ELF-1 (cell line): ENCODE measurements around the gene OLFM2.
A peak's percentile ranks its signal among the peaks of the same experiment; 100 is the strongest.
"Not testable (repeated sequence)": the region's sequence is repeated elsewhere in the genome, so short reads cannot be mapped to it uniquely, and the experiment has no call there.

Experiments used
- DNase-seq: peaks from one replicate; pipeline ENCODE4 v3.0.0-alpha.2; 2016; ENCODE audit warnings: low read depth, low spot score

The OLFM2 gene

GRCh38 chr19:9834726-9835506, 101.4 kb downstream of the OLFM2 start, which contains the start of gene PIN1:
TSS of gene PIN1 (plus strand) at chr19:9835318. CDS start at chr19:9835345, 27 bp downstream.
- DNase-seq = peak; percentile 100

DNA sequence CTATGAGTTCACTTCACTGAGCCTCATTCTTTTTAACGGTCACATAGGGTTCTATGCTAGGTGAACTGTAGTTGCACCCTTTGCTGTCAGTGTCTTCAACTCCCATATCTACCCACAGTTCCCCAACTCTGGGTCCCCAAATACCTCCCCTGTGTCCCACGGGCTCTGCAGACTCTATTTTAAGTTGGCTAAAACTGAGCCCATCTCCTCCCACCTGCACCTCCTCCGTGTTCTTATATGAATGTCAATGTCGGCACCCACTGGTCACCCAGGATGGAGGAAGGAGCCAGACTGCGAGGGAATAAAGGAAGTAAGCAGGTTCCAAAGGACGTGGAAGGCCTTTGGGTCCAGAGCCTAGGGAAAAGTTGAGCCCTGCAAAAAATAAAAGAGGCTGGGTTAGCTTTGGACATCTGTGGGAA, 102.0 kb downstream of the OLFM2 start:
- DNase-seq = no peak

DNA sequence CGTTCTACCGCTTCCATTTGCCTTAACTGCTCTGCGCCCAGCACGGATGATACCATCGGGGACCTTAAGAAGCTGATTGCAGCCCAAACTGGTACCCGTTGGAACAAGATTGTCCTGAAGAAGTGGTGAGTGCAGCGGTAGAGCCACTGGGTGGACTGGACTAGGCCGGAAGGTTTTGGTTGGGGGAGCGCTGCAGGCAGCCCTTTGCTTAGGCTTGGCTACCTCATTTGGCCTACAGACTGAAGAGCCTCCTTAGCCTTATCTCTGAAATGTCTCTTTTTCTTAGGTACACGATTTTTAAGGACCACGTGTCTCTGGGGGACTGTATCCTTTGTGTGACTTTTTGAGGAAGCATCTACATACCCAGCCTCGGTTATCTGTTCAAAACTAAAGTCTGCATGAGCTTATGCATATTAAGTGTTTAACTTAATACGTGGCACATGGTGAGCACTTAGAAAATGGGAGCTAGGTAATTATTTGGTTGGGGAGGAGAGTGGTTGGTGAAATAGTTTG, 107.7 kb downstream of the OLFM2 start:
- DNase-seq = no peak

DNA sequence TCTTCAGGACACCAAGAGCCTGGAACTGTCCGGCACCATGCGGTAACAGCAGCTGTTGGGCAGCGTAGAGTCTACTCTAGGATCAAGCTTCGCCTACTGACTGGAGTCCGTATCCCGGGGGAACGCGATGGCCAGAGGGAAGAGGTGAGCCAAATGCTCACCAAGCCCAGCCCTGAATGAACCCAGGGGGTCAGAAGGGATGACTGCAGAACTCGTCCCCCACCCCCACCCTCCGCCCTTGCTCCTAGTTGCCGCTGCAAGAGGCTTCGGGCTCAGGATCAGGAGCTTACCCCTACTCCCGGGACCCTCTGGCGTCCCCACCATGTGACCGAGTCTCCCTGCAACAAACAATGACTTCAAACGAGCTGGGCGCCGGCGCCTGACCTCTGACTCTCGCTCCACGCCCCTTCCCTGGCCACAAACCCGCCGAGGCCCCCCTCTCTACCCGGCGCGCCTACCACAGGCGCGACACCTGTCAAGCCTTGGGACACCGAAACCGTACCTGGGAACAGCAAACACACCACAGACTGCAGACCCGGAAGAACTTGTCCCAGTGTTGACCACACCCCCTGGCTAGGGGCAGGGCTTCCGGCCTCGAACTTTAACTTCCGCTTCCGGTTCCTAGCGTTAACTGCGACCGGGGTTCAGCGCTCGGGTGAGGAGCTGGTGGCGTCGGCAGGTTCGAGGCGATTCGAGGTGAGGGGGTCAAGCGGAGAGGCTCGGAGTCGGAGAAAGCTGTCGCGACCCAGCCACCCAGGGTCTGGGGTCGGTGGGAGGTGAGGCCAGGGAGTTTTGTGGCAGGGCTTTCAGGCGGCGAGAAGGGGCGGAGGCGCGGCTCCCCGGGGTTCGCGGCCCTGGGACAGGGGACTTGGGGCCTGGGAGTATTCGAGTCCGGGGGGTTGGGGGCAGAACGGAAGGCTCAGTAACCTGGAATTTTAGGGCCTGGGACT, 108.8 kb downstream of the OLFM2 start, which contains the start of gene UBL5:
TSS of gene UBL5 (plus strand) at position 630 of the 950 bp plus-strand sequence. CDS start 420 bp downstream, outside the sequence.
- DNase-seq = peak; percentile 94

- DNase-seq = no peak
Measured at GRCh38 chr19:9823816-9824215, 112.5 kb downstream of the OLFM2 start.

DNA sequence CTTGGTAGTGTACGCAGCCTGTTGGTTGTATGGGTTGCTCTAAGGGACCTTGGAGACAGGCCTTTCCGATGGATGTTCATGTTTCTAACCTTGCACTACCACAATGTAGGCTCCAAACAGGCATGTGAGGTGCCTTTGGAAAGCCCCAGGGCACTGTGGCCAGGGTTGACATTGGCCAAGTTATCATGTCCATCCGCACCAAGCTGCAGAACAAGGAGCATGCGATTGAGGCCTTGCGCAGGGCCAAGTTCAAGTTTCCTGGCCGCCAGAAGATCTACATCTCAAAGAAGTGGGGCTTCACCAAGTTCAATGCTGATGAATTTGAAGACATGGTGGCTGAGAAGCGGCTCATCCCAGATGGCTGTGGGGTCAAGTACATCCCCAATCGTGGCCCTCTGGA, 116.3 kb downstream of the OLFM2 start:
- not testable (repeated sequence) for DNase-seq

- no peak for DNase-seq
Measured at GRCh38 chr19:9819596-9819909, 116.8 kb downstream of the OLFM2 start.

GRCh38 chr19:9818734-9819595, 117.3 kb downstream of the OLFM2 start, which contains the start of gene FBXL12:
TSS of gene FBXL12 (minus strand) at chr19:9819079. CDS start at chr19:9818813, 266 bp downstream.
- peak; percentile 99 for DNase-seq

DNA sequence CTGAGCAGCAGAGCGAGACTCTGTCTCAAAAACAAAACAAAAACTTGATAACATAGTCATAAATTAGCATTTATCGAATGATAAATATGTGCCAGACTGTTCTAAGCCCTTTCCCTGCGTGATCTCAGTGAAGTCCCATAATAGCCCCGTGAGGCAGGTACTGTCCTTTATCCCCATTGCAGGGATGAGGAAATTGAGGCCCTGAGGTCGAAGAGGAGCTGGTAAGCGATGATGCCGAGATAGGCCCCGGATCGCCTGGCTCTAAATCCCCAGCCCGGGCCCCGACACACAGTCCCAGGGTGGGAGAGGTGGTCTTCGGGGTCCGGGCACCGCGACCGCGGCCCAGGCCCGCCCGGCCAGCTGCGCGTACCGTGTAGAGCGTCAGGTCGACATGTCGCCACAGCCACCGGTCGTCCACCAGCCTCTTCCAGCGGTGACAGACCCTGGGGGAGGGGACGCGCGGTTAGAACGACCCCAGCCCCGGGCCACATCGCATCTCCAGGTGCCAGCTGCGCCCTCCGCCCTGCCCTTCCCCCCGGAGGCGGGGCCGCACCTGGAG, 118.1 kb downstream of the OLFM2 start:
- DNase-seq = no peak

DNA sequence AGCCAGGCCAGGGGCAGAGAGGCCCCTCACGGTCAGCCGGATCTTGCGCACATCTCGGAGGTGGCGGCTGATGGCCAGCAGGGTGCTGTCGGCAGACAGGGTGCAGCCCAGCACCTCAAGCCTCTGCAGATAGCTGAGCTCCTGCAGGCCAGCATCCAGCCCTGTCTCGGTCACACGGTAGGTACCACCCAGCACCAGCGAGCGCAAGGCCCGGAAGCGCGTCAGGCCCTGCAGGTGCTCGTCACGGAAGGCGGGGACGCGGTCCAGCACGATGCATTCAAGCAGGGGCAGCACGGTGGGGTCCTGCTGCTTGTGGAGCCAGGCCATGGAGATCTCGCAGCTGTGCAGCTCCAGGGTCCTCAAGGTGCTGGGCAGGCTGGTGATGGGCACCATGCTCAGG, 125.2 kb downstream of the OLFM2 start:
- no peak for DNase-seq

GRCh38 chr19:9808855-9809824, 127.2 kb downstream of the OLFM2 start:
- DNase-seq = no peak

DNA sequence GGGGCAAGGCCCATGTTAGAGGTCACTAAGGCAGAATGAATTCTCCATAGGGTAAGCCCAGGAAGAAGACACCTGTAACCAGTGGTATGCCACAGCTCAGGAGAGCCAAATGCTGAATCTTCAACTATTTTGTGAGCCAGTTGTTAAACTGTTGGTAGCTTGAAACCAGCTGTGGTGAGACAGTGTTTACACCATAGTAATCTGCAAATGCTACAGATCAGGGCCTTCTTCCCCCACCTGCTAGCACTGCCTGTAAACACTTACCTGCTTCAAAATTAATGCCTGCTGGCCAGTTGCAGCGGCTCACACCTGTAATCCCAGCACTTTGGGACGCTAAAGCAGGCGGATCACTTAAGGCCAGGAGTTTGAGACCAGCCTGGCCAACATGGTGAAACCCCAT, 129.5 kb downstream of the OLFM2 start:
- DNase-seq = no peak
